NCI-H526 treated with DMSO at 0.1 percent for 48 hours (cell line): ENCODE measurements around the gene FARP1.

Source experiments
- DNase-seq: peaks from one replicate; lab custom pipeline; 2025; lab: John Stamatoyannopoulos, UW

The FARP1 gene

DNA sequence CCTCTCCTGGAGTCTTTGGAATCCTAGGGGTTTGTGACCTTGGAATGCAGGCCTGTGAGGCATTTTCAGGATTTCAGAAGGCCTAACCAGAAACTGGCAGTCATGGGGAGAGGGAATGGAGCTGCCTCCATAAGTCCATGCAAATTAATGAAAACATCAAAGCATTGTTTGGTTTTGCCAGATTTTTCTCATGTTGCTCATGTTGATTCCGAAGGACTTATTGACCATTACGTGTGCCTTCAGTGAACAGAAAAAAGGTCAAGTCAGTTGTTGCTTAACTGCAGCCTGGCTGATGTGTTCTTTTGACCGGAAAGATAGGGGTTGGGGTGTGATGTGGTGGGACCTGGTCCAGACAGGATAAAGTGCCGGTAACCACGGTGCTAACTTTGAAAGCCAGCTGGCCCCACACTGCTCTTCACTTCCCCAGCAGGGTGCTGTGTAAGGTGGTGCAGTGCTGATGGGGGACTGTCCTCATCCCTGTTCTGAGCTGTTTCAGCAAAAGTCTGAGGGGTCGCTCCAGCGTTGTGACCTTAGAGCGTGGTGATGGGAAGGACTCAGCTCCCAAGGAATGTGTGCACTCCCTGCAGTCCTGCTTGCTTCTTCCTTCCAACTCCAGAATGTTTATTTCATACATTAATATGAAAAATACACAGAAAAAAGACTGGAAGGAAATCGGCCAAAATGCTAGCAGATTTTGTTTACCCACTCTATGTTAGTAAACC is 30.7 kb downstream of the FARP1 start:
- DNase-seq, result no peak

- DNase-seq, result no peak
These were observed 31.4 kb downstream of the FARP1 start for GRCh38 chr13:98174307-98174706.

DNA sequence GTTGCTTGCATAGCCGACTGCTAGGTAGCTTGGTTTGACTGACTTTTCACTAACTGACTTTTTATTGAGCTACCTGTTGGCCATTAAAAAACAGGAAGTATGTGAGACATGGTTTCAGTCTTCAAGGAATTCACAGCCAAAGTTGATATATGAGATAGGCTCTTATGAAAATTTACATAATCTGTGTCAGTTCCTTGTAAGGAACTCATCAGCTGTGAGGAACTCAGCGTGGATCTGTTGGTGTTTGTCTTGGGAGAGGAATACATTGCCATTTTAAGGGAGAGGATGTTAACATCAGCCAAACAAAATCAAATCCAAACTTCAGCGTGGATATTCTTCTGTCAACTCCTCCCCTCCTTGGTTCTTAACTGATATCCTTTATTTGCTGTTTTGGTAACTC is 32.1 kb downstream of the FARP1 start:
- no peak for DNase-seq

DNA sequence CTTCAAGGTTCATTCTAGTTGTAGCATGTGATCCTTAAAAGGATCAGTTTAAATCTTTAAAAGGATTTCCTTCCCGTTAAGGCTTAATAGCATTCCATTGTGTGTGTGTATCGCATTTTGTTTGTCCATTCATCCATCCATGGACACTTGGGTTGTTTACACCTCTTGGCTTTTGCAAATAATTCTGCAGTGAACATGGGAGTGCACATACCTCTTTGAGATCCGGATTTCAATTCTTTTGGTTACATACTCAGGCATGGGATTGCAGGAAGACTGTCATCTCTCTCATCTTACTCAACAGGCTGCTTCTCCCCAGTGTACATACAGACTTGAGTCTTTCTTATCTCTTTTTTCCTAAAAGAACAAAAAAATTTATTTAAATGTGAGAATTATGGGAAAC is 32.9 kb downstream of the FARP1 start:
- DNase-seq, result no peak

DNA sequence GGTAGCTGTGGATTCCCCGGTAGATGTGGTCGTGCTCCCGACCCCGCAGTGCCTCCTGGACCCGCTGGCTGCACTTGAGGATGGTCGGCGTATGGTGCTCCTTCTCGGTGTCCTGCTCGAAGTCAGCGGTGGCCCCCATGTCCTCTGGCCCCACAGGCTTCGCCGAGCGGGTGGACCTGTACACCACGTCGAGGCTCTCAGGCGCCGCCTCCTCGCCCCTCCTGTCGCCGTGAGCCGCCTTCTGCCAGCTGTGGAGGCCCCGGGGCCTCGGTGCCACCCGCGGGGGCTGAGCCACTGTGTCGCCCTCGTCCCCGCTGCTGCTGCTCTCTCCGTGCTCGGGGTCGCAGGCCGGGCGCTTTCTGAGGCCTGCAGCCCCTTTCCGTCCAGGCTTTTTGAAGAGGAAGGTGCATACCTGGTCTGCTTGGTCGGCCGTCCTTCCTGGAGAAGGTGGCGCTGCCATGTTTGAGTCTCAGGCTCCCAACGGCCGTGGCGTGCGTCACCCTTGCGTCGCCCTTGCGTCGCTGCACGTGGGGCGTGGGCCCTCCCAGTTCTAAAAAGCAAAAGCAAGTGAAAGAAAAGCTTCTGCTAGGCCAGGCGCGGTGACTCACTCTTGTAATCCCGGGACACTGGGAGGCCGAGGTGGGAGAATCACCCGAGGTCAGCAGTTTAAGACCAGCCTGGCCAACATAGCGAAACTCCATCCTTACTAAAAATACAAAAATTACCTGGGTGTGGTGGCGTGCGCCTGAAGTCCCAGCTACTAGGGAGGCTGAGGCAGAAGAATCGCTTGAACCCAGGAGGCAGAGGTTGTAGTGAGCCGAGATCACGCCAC is 34.1 kb downstream of the FARP1 start, which contains the start of gene RNF113B:
RNF113B (minus strand) TSS at position 493 of the 832 bp plus-strand sequence; CDS start at position 460, 33 bp downstream.
- no peak for DNase-seq

- DNase-seq, result no peak
These were observed 37.2 kb downstream of the FARP1 start for GRCh38 chr13:98180092-98180491.

DNA sequence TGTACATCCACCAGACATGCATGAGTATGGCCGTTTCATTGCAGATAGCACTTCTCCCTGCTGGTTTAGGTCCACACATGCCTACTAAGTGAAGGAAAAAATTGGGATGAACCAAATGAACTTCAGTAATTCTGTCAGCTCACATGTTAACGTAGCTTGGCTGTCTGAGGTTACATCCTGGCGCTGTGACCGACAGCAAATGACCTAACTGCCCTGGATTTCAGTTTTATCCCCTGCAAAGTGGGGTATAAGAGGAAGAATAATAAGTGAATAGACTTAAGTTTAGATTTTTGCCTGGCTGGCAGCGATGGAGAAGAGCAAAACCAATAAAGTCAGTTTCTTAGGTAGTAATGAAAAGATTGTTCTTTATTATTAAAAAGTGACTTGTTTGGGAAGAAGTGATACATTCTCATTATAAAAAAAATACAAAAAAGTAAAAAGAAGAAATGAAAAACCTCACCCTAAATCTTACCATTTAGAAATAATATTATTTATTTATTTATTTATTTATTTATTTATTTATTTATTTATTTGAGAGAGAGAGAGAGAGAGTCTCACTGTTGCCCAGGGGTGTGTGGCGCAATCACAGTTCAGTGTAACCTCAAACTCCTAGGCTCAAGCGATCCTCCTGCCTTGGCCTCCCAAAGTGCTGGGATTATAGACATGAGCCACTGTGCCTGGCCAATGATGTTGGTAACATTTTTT is 38.4 kb downstream of the FARP1 start:
- DNase-seq, result no peak

- no peak for DNase-seq
These were observed 39.3 kb downstream of the FARP1 start for GRCh38 chr13:98182153-98182552.

DNA sequence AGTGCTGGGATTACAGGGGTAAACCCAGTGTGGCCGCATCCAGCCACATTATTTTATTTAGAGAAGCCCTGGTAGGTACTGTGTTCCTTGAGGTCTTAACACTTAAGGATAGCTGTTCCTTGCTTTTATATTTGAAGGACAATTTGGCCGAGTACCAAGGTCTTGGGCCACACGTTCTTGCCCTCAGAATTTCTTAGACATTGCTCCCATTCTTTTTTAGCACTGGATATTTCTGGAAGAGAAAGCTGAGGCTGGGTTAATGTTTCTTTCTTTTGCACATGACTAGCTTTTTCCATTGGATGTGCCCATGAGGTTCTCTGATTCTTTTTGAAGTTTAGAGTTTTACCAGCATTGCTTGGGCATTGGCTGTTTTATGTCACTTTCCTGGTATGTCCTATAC is 39.7 kb downstream of the FARP1 start:
- no peak for DNase-seq

DNA sequence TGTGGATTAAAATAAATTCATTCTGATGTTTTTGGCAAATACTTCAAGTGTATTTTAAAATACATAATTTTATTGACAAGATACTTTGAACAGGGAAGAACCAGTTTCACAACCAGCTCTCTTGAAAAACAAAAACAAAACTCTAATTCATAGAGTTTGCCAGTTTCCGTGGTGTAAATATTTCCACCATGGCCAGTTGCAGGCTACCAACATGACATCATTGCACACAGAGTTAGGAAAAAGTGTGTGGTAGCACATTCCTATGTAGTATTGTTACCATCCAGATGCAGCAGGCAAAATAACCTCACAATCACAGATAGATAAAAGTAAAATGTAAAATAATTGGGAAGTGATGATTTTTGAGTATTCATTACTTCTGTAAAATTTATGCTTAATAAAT is 41.9 kb downstream of the FARP1 start:
- DNase-seq, result no peak

GRCh38 chr13:98187155-98187964 is 44.5 kb downstream of the FARP1 start:
- peak; percentile 58 for DNase-seq

DNA sequence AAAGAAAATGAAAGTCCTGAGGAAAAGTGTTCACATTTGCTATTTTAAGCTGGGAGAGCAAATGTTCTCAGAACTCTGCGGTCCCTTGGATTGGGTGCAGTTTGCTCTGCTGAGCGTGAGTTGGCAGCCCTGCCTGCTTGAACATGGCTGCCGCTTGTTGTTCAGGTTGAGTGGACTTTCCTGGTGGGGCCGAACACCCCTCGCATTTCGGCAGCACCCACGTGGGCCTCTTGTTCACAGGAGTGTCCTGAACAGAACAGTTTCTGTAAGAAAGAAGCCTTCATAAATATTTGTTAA is 45.0 kb downstream of the FARP1 start:
- DNase-seq, result no peak

- DNase-seq, result no peak
These were observed 45.8 kb downstream of the FARP1 start for GRCh38 chr13:98188544-98189166.

DNA sequence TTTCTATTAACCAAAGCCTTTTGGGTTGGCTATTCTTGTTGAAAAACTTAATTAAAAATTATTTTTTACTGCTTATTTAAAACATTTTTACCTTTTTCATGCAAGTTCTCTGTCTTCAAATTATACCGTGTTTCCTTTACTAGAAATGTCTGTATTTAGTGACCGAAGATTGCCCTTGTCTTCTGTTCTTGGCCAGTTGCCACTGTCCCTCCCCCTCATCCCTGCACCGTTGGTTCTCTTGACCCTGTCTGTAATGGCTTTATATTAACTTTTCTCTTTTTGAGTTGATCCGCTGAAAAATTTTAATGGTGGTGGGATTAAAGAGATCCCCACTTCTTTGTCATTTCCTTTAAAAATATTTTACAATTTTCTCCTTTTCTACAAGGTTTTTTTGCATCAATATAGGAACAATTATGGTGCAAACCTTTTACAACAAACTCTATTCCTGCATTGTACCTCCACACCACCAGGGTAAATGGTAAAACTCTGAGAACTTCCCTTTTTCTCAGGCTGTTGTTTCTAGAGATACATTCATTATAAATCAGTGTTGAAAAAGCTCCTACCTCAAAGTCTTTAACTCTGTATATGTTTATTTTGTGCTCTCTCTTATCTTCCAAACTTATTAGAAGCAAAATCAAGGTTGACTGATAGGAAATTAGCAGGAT is 47.1 kb downstream of the FARP1 start:
- DNase-seq, result no peak

DNA sequence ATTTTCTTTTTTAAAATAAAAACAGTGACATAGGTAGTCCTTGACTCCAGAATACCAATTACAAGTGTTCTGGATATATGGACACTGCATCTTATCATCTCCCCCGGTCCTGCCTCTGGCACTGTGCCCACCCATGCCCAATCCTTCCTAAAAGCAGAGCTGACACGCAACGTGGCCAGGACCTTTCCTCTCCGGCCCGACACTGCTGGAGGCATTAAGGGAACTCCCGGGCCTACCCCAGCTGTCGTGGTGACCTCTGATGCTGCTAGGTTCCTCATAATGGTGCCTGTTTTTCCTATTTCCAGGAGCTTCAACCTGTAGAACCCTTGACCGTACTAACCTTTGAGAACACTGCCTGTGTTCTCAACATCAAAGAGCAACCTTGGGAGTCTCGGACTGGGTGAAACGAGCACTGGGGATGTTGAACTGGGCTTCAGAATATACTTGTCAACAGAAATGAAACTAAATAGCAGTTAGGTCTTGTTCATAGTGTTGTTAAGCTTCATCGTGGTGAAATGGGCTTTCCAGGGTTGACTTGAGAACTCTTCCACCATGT is 48.1 kb downstream of the FARP1 start:
- DNase-seq, result no peak

GRCh38 chr13:98192008-98192407 is 49.1 kb downstream of the FARP1 start:
- no peak for DNase-seq

- peak; percentile 45 for DNase-seq
These were observed 52.3 kb downstream of the FARP1 start for GRCh38 chr13:98195054-98195791.

- DNase-seq, result no peak
These were observed 55.8 kb downstream of the FARP1 start for GRCh38 chr13:98198683-98199082.

DNA sequence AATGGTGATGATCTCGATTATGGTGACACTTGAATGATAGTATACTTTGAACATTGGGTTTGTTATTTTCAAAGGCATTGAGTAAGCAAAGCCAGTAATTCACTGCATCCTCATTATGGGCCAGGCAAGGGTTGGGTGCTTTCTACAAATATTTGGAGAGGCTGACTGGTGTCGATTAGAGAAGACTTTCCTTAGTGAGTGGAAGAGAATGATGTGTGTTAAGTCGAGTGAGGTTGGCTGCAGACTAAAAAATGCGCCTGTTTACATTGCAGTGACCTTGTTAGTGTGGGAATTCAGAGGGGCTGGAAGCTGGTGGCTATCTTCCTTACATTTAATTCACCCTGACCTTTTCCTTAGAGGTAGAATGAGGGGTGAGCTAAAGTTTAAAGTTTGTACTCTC is 56.6 kb downstream of the FARP1 start:
- no peak for DNase-seq
